DND-41 (cell line): ENCODE measurements around the gene BNC1.
A peak's percentile ranks its signal among the peaks of the same experiment; 100 is the strongest.

Experiments
- ATAC-seq: fragments of 200-7000 bp; cut with Tn5 transposase; 3 replicates; pipeline ENCODE4 v1.9.1; 2021; ENCODE audit warnings: low read depth; ENCODE audit not compliant: insufficient read depth
- DNase-seq: peaks from one replicate; pipeline ENCODE4 v3.0.0-alpha.2; 2020
- H2AFZ ChIP-seq: 2 replicates; pipeline ENCODE4 v1.6.0; 2012; ENCODE audit warnings: low read depth, low read length
- H3K27ac ChIP-seq: 2 replicates; pipeline ENCODE4 v1.5.1; 2012; ENCODE audit warnings: low read length, inconsistent platforms
- H3K27me3 ChIP-seq: fragments of 200-600 bp; sonication (generic); 2 replicates; pipeline ENCODE4 v1.6.0; 2012; ENCODE audit warnings: low read length, mild to moderate bottlenecking, inconsistent platforms; ENCODE audit not compliant: insufficient read depth, poor library complexity
- H3K36me3 ChIP-seq: 2 replicates; pipeline ENCODE4 v1.5.1; 2012; ENCODE audit warnings: low read length, inconsistent platforms; ENCODE audit not compliant: insufficient read depth
- H3K4me1 ChIP-seq: 2 replicates; pipeline ENCODE4 v1.5.1; 2012; ENCODE audit warnings: mild to moderate bottlenecking, low read length; ENCODE audit not compliant: insufficient read depth
- H3K4me2 ChIP-seq: 2 replicates; pipeline ENCODE4 v1.6.0; 2012; ENCODE audit warnings: mild to moderate bottlenecking, moderate library complexity, low read length, inconsistent platforms; ENCODE audit not compliant: insufficient read depth
- H3K4me3 ChIP-seq, 2 experiments: fragments of 200-600 bp in 1 of 2; shearing (Covaris generic) in 1 of 2; 2 replicates each; pipeline ENCODE4 v1.5.1; 2012 to 2016; ENCODE audit warnings: inconsistent platforms in 2 of 2, low read length in 2 of 2, mild to moderate bottlenecking in 2 of 2, low read depth in 1 of 2, moderate library complexity in 1 of 2
- H3K79me2 ChIP-seq: 2 replicates; pipeline ENCODE4 v1.6.0; 2012; ENCODE audit warnings: low read length, inconsistent platforms; ENCODE audit not compliant: insufficient read depth
- H3K9ac ChIP-seq: 2 replicates; pipeline ENCODE4 v1.6.0; 2012; ENCODE audit warnings: low read depth, mild to moderate bottlenecking, inconsistent platforms, low read length, moderate library complexity
- H3K9me3 ChIP-seq: 2 replicates; pipeline ENCODE4 v1.5.1; 2012; ENCODE audit warnings: low read length, moderate library complexity, mild to moderate bottlenecking, inconsistent platforms; ENCODE audit not compliant: insufficient read depth, severe bottlenecking
- H4K20me1 ChIP-seq: 2 replicates; pipeline ENCODE4 v1.6.0; 2012; ENCODE audit warnings: low read length; ENCODE audit not compliant: insufficient read depth
- CTCF ChIP-seq: IDR thresholded peaks from 2 replicates; pipeline ENCODE4 v1.5.1; 2012; ENCODE audit warnings: borderline replicate concordance, low read length, moderate library complexity, mild to moderate bottlenecking; ENCODE audit not compliant: poor library complexity, severe bottlenecking; ENCODE audit errors: extremely low read depth
- EZH2 ChIP-seq: IDR thresholded peaks from 3 replicates; pipeline ENCODE4 v1.6.1; 2012; ENCODE audit warnings: borderline replicate concordance, low read depth, mild to moderate bottlenecking, moderate library complexity, low read length, inconsistent platforms; ENCODE audit not compliant: severe bottlenecking

The BNC1 gene

GRCh38 chr15:83208367-83208661, 76.2 kb downstream of the BNC1 start:
- Histone ChIP-seq H3K9me3 (no peaks in the 10 kb centered on the region), H3K4me1 (peaks cover 27% of the 10 kb centered on the region), H3K9ac (peak overlapping the region; percentile 82), H4K20me1 (no peaks in the 10 kb centered on the region), H3K4me3 (peak overlapping the region; percentile 14 to 63; a peak in 3 of 4 replicates), H2AFZ (peak overlapping the region; percentile 77), H3K27ac (peak overlapping the region; percentile 36; the same call in 1 of the 2 replicates), H3K4me2 (peak overlapping the region; percentile 68), H3K36me3 (no peaks in the 10 kb centered on the region; the same call in 1 of the 2 replicates), H3K79me2 (peaks cover 35% of the 10 kb centered on the region), H3K27me3 (no peaks in the 10 kb centered on the region)
- ATAC-seq = no peak
- no peak for TF ChIP-seq EZH2
- TF ChIP-seq CTCF = no peak
- no peak for DNase-seq

GRCh38 chr15:83207660-83208366, 76.7 kb downstream of the BNC1 start, which contains the start of gene HDGFL3:
HDGFL3 (minus strand) TSS chr15:83207823; CDS start chr15:83207414, 409 bp downstream.
- Histone ChIP-seq H3K27ac (peak within 1 kb of the TSS; percentile 65), H4K20me1 (no peaks in the 10 kb centered on the region), H2AFZ (peak within 1 kb of the TSS; percentile 77), H3K36me3 (no peaks in the 10 kb centered on the region; the same call in 1 of the 2 replicates), H3K79me2 (peaks cover 40% of the 10 kb centered on the region), H3K9me3 (no peaks in the 10 kb centered on the region), H3K9ac (peak within 1 kb of the TSS; percentile 82), H3K4me1 (peaks cover 27% of the 10 kb centered on the region), H3K4me3 (peak within 1 kb of the TSS; percentile 58 to 63), H3K4me2 (peak within 1 kb of the TSS; percentile 69), H3K27me3 (no peaks in the 10 kb centered on the region)
- DNase-seq (peak; percentile 65), ATAC-seq (peak; percentile 78)
- TF ChIP-seq CTCF = peak; percentile 40
- TF ChIP-seq EZH2 = no peak

- ATAC-seq = peak; percentile 41
Observed at GRCh38 chr15:83207009-83207659, 77.3 kb downstream of the BNC1 start.

More at GRCh38 chr15:83207009-83207659, 77.3 kb downstream of the BNC1 start:
- H3K4me1 ChIP-seq = peaks cover 27% of the 10 kb centered on the region
- peak overlapping the region; percentile 65 for H3K27ac ChIP-seq
- H3K9me3 ChIP-seq = no peaks in the 10 kb centered on the region
- TF ChIP-seq CTCF = no peak
- no peak for TF ChIP-seq EZH2
- H2AFZ ChIP-seq = peak overlapping the region; percentile 57
- no peaks in the 10 kb centered on the region for H4K20me1 ChIP-seq
- DNase-seq = peak; percentile 24
- H3K36me3 ChIP-seq = no peaks in the 10 kb centered on the region; the same call in 1 of the 2 replicates
- no peaks in the 10 kb centered on the region for H3K27me3 ChIP-seq
- H3K9ac ChIP-seq = peak overlapping the region; percentile 82
- peak overlapping the region; percentile 58 to 63 for H3K4me3 ChIP-seq
- peaks cover 47% of the 10 kb centered on the region for H3K79me2 ChIP-seq
- peak overlapping the region; percentile 69 for H3K4me2 ChIP-seq
